A549 (cell line): ENCODE results near the gene VPS29. TPM values are rescaled to one million over a fixed set of nuclear protein-coding genes. Genes with fewer than 3 reads are reported as not detected.

Source experiments
- ATAC-seq, 2 experiments: fragments of 200-7000 bp in 1 of 2; fragments of >200 bp in 1 of 2; cut with Nextera tagmentation in 1 of 2; cut with Tn5 transposase in 1 of 2; 3 replicates each; pipeline versions ENCODE4 v1.8.0 to v1.9.1; 2018 to 2020; ENCODE audit warnings: mild to moderate bottlenecking in 1 of 2, moderate library complexity in 1 of 2
- CTCF ChIA-PET: fragments of 300-600 bp; sonication (Branson Sonifier 250); formaldehyde crosslinking; extraction: SDS; loops from one replicate; lab custom pipeline; 2021; ENCODE audit warnings: antibody characterized with exemption, inconsistent platforms; lab: Yijun Ruan, JAX
- POLR2A ChIA-PET: fragments of 350-600 bp; formaldehyde crosslinking; extraction: SDS; loops from one replicate; lab custom pipeline; 2021; ENCODE audit warnings: antibody characterized with exemption, inconsistent platforms; lab: Yijun Ruan, JAX
- DNase-seq, 2 experiments: peaks; one replicate each; pipeline versions ENCODE4 v3.0.0 to v3.0.0-alpha.2; 2011 to 2016; ENCODE audit warnings: low read depth in 1 of 2, low spot score in 1 of 2
- FAIRE-seq: peaks from 2 replicates; lab custom pipeline; 2011; peaks lifted over from hg19 to GRCh38; lab: Jason Lieb, UNC
- H3K27ac ChIP-seq, 2 experiments: fragments of >200 bp; sonication (Bioruptor Twin); formaldehyde crosslinking; 3 replicates each; pipeline ENCODE4 v1.5.1; 2016 to 2017
- H3K4me1 ChIP-seq: fragments of >200 bp; sonication (Bioruptor Twin); formaldehyde crosslinking; 3 replicates; pipeline ENCODE4 v1.6.1; 2016
- H3K4me2 ChIP-seq: fragments of >200 bp; sonication (Bioruptor Twin); formaldehyde crosslinking; 3 replicates; pipeline ENCODE4 v1.6.1; 2016
- H3K4me3 ChIP-seq: fragments of >200 bp; sonication (Bioruptor Twin); formaldehyde crosslinking; 3 replicates; pipeline ENCODE4 v1.5.1; 2016
- H3K9me3 ChIP-seq: fragments of >200 bp; sonication (Bioruptor Twin); formaldehyde crosslinking; 3 replicates; pipeline ENCODE4 v1.6.1; 2016
- EHF ChIP-seq: fragments of 250-450 bp; sonication (Bioruptor Pico); IDR thresholded peaks from 2 replicates; pipeline ENCODE4 v1.5.0; 2020; ENCODE audit warnings: mild to moderate bottlenecking
- ESRRA ChIP-seq: fragments of 150-350 bp; IDR thresholded peaks from 2 replicates; pipeline ENCODE4 v1.6.1; 2014; ENCODE audit warnings: mild to moderate bottlenecking, low read length, borderline replicate concordance
- FOSB ChIP-seq: fragments of 250-450 bp; sonication (Bioruptor Pico); IDR thresholded peaks from 2 replicates; pipeline ENCODE4 v1.5.0; 2020; ENCODE audit warnings: mild to moderate bottlenecking, moderate library complexity
- FOSL2 ChIP-seq, 2 experiments: fragments of 450-650 bp in 1 of 2; fragments of >200 bp in 1 of 2; sonication (Bioruptor Twin) in 1 of 2; formaldehyde crosslinking; IDR thresholded peaks; 2 replicates each; pipeline versions ENCODE4 v1.5.0 to v1.6.1; 2016 to 2020; ENCODE audit warnings: mild to moderate bottlenecking in 1 of 2, moderate library complexity in 1 of 2
- GATA3 ChIP-seq: IDR thresholded peaks from 2 replicates; pipeline ENCODE4 v1.6.1; 2012; ENCODE audit warnings: borderline replicate concordance
- HDAC2 ChIP-seq: fragments of 200-600 bp; sonication (generic); IDR thresholded peaks from 2 replicates; pipeline ENCODE4 v1.6.1; 2016
- HEYL ChIP-seq: fragments of 250-450 bp; sonication (Bioruptor Pico); IDR thresholded peaks from 2 replicates; pipeline ENCODE4 v1.8.0; 2021; ENCODE audit warnings: mild to moderate bottlenecking, moderate library complexity
- HOXA7 ChIP-seq: fragments of 250-450 bp; sonication (Bioruptor Pico); IDR thresholded peaks from 2 replicates; pipeline ENCODE4 v1.5.0; 2020; ENCODE audit warnings: mild to moderate bottlenecking, moderate library complexity
- HOXB5 ChIP-seq: fragments of 250-450 bp; sonication (Bioruptor Pico); IDR thresholded peaks from 2 replicates; pipeline ENCODE4 v1.5.0; 2020; ENCODE audit warnings: mild to moderate bottlenecking, moderate library complexity
- JUNB ChIP-seq: fragments of >200 bp; sonication (Bioruptor Twin); formaldehyde crosslinking; IDR thresholded peaks from 2 replicates; pipeline ENCODE4 v1.6.1; 2016
- MAFK ChIP-seq: fragments of 450-650 bp; IDR thresholded peaks from 2 replicates; pipeline ENCODE4 v1.6.1; 2014; ENCODE audit not compliant: partially characterized antibody
- MAZ ChIP-seq: fragments of 150-350 bp; IDR thresholded peaks from 2 replicates; pipeline ENCODE4 v1.6.1; 2014; ENCODE audit warnings: antibody characterized with exemption, low read depth, low read length, borderline replicate concordance
- NFE2L2 ChIP-seq: fragments of 150-350 bp; conservative IDR thresholded peaks from 2 replicates; pipeline ENCODE4 v1.6.1; 2014; ENCODE audit warnings: low read length
- NR3C1 ChIP-seq: fragments of >200 bp; sonication (Bioruptor Twin); formaldehyde crosslinking; IDR thresholded peaks from 3 replicates; pipeline ENCODE4 v1.6.1; 2017
- PHF8 ChIP-seq: fragments of 200-600 bp; sonication (generic); IDR thresholded peaks from 2 replicates; pipeline ENCODE4 v1.6.1; 2016; ENCODE audit warnings: low read depth, mild to moderate bottlenecking, antibody characterized with exemption, moderate library complexity, borderline replicate concordance
- POLR2A ChIP-seq: IDR thresholded peaks from 2 replicates; pipeline ENCODE4 v1.6.1; 2012; ENCODE audit warnings: mild to moderate bottlenecking, low read length
- SMC3 ChIP-seq: fragments of >200 bp; sonication (Bioruptor Twin); formaldehyde crosslinking; IDR thresholded peaks from 3 replicates; pipeline ENCODE4 v1.6.1; 2018; ENCODE audit warnings: inconsistent platforms
- TFCP2L1 ChIP-seq: fragments of 250-450 bp; sonication (Bioruptor Pico); IDR thresholded peaks from 2 replicates; pipeline ENCODE4 v1.5.0; 2021; ENCODE audit warnings: mild to moderate bottlenecking
- TP53 ChIP-seq: fragments of 250-450 bp; sonication (Bioruptor Pico); IDR thresholded peaks from 2 replicates; pipeline ENCODE4 v1.5.0; 2021; ENCODE audit warnings: mild to moderate bottlenecking, moderate library complexity
- ZNF302 ChIP-seq: fragments of 250-450 bp; sonication (Bioruptor Pico); IDR thresholded peaks from 2 replicates; pipeline ENCODE4 v1.9.0; 2021; ENCODE audit warnings: inconsistent platforms, mild to moderate bottlenecking, moderate library complexity
- ZSCAN20 ChIP-seq: fragments of 250-450 bp; sonication (Bioruptor Pico); IDR thresholded peaks from 2 replicates; pipeline ENCODE4 v1.8.0; 2022; ENCODE audit warnings: mild to moderate bottlenecking, moderate library complexity
- WGBS: methylation state at CpG from one replicate; pipeline ENCODE4 v1.1.6; 2017; ENCODE audit errors: missing lambda C conversion rate; 5-methylcytosine and 5-hydroxymethylcytosine counted together
- polyA plus RNA-seq, 4 experiments: library from polyadenylated mRNA; depleted of rRNA in 3 of 4; stranded (reverse); fragments of >200 nt; fragmentation: RNase III in 1 of 4; extraction: RNeasy Plus Mini Kit Qiagen cat#74134 plus additional on column Dnase treatment in 1 of 4; gene quantifications; 2 replicates in 3 of 4; 3 replicates in 1 of 4; pipeline ENCODE4 v1.2.3, GENCODE V29; 2011 to 2017
- TF ChIP-seq, protein P1 (sequence below): fragments of 250-450 bp; sonication (Bioruptor Pico); IDR thresholded peaks from 2 replicates; pipeline ENCODE4 v1.5.0; 2020; ENCODE audit warnings: low read depth, mild to moderate bottlenecking, moderate library complexity
- TF ChIP-seq, protein P2 (sequence below): fragments of 250-450 bp; sonication (Bioruptor Pico); IDR thresholded peaks from 2 replicates; pipeline ENCODE4 v1.5.0; 2021; ENCODE audit warnings: mild to moderate bottlenecking, moderate library complexity, borderline replicate concordance
- TF ChIP-seq, protein P3 (sequence below): fragments of >200 bp; sonication (Bioruptor Twin); formaldehyde crosslinking; IDR thresholded peaks from 3 replicates; pipeline ENCODE4 v1.5.1; 2016
- TF ChIP-seq, protein P4 (sequence below): IDR thresholded peaks from 2 replicates; pipeline ENCODE4 v1.6.1; 2012
- TF ChIP-seq, protein P5 (sequence below): fragments of >200 bp; sonication (Bioruptor Twin); formaldehyde crosslinking; IDR thresholded peaks from 3 replicates; pipeline ENCODE4 v1.6.1; 2016
- TF ChIP-seq, protein P6 (sequence below): fragments of 150-350 bp; IDR thresholded peaks from 2 replicates; pipeline ENCODE4 v1.6.1; 2014; ENCODE audit warnings: low read depth, mild to moderate bottlenecking, low read length
- TF ChIP-seq, protein P7 (sequence below): fragments of 450-650 bp; IDR thresholded peaks from 2 replicates; pipeline ENCODE4 v1.6.1; 2014; ENCODE audit warnings: antibody characterized with exemption

VPS29 gene
- polyA plus RNA-seq, 2 of the 4 experiments (the other 2 are of a cell fraction), result 183 to 230 TPM

DNA sequence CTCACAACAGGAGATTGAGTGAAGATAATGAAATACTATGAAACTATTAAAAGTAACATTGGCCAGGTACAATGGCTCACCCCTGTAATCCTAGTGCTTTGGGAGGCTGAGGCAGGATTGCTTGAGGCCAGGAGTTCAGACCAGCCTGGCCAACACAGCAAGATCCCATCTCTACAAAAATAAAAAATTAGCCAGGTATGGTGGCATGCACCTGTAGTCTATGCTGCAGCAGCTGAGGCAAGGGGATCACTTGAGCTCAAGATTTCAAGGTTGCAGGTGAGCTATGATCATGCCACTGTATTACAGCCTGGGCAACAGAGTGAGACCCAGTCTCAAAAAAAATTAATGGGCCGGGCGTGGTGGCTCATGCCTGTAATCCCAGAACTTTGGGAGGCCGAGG is 15.1 kb upstream of the VPS29 start:
- DNase-seq, result no peak
- CTCF ChIA-PET, result interaction anchor here (1.0 to 3.1 kb wide), 4 partner anchors 9 to 48 kb away, joined by 3 to 7 read pairs (median 4); partner anchors contain the start of gene FAM216A
- POLR2A ChIA-PET, result no interaction called here
- WGBS, result 58% methylated on average over 3 of the region's 3 CpGs
- H3K4me2 ChIP-seq, result no peak overlapping the region
- no peaks in the 10 kb centered on the region for H3K9me3 ChIP-seq
- TF ChIP-seq TFCP2L1 (CRISPR knock-in tag) (no peak), MAFK (no peak), GATA3 (no peak), MAZ (no peak), SMC3 (no peak), NFE2L2 (no peak), JUNB (no peak), ESRRA (no peak), PHF8 (no peak)
- TF ChIP-seq, protein P1, sequence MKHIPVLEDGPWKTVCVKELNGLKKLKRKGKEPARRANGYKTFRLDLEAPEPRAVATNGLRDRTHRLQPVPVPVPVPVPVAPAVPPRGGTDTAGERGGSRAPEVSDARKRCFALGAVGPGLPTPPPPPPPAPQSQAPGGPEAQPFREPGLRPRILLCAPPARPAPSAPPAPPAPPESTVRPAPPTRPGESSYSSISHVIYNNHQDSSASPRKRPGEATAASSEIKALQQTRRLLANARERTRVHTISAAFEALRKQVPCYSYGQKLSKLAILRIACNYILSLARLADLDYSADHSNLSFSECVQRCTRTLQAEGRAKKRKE (CRISPR knock-in tag), result no peak
- TF ChIP-seq, protein P2, sequence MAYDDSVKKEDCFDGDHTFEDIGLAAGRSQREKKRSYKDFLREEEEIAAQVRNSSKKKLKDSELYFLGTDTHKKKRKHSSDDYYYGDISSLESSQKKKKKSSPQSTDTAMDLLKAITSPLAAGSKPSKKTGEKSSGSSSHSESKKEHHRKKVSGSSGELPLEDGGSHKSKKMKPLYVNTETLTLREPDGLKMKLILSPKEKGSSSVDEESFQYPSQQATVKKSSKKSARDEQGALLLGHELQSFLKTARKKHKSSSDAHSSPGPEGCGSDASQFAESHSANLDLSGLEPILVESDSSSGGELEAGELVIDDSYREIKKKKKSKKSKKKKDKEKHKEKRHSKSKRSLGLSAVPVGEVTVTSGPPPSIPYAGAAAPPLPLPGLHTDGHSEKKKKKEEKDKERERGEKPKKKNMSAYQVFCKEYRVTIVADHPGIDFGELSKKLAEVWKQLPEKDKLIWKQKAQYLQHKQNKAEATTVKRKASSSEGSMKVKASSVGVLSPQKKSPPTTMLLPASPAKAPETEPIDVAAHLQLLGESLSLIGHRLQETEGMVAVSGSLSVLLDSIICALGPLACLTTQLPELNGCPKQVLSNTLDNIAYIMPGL (CRISPR knock-in tag), result no peak
- TF ChIP-seq, protein P3, sequence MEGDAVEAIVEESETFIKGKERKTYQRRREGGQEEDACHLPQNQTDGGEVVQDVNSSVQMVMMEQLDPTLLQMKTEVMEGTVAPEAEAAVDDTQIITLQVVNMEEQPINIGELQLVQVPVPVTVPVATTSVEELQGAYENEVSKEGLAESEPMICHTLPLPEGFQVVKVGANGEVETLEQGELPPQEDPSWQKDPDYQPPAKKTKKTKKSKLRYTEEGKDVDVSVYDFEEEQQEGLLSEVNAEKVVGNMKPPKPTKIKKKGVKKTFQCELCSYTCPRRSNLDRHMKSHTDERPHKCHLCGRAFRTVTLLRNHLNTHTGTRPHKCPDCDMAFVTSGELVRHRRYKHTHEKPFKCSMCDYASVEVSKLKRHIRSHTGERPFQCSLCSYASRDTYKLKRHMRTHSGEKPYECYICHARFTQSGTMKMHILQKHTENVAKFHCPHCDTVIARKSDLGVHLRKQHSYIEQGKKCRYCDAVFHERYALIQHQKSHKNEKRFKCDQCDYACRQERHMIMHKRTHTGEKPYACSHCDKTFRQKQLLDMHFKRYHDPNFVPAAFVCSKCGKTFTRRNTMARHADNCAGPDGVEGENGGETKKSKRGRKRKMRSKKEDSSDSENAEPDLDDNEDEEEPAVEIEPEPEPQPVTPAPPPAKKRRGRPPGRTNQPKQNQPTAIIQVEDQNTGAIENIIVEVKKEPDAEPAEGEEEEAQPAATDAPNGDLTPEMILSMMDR, result no peak
- TF ChIP-seq, protein P4, sequence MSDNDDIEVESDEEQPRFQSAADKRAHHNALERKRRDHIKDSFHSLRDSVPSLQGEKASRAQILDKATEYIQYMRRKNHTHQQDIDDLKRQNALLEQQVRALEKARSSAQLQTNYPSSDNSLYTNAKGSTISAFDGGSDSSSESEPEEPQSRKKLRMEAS, result no peak
- H3K4me1 ChIP-seq, result no peaks in the 10 kb centered on the region
- FAIRE-seq, result no peak
- no peak overlapping the region for H3K4me3 ChIP-seq
- H3K27ac ChIP-seq, result no peak overlapping the region
- no peak for ATAC-seq

DNA sequence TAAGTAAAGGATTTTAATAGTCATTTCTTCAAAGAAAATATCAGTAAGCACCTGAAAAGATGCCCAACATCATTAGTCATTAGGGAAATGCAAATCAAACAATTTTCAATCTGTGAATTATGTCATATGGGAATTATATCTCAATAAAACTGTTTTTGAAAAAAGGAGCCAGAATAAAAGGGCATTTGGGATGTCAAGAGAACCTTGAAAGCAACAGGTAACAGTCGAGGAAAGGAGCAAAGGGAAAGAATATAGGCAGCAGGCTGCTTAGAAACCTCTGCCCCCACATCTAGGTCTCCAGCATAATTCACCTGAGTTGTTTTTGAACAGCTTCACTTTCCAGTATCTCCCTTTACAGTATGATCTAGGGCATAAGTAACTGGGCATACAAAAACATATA is 12.5 kb upstream of the VPS29 start:
- FAIRE-seq, result no peak
- POLR2A ChIA-PET, result no interaction called here
- H3K4me2 ChIP-seq, result no peak overlapping the region

More for the DNA sequence above, 12.5 kb upstream of the VPS29 start:
- CTCF ChIA-PET, result interaction anchor here (1.1 to 10.1 kb wide), 6 partner anchors 25 to 529 kb away, joined by 3 to 184 read pairs (median 8); partner anchors contain the start of genes FAM216A and GPN3
- ATAC-seq (no peak), DNase-seq (no peak)
- H3K27ac ChIP-seq, result no peak overlapping the region
- no peak overlapping the region for H3K4me3 ChIP-seq
- TF ChIP-seq, protein P4, result no peak
- TF ChIP-seq JUNB, result no peak
- no peak for TF ChIP-seq GATA3
- no peak for TF ChIP-seq HOXA7 (CRISPR knock-in tag)
- TF ChIP-seq NFE2L2, result no peak
- no peak for TF ChIP-seq ZSCAN20 (CRISPR knock-in tag)
- TF ChIP-seq FOSB, result no peak
- no peak for TF ChIP-seq PHF8
- TF ChIP-seq, protein P5, sequence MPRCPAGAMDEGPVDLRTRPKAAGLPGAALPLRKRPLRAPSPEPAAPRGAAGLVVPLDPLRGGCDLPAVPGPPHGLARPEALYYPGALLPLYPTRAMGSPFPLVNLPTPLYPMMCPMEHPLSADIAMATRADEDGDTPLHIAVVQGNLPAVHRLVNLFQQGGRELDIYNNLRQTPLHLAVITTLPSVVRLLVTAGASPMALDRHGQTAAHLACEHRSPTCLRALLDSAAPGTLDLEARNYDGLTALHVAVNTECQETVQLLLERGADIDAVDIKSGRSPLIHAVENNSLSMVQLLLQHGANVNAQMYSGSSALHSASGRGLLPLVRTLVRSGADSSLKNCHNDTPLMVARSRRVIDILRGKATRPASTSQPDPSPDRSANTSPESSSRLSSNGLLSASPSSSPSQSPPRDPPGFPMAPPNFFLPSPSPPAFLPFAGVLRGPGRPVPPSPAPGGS, result no peak
- TF ChIP-seq HDAC2, result no peak
- TF ChIP-seq HOXB5 (CRISPR knock-in tag), result no peak
- no peak for TF ChIP-seq NR3C1
- TF ChIP-seq POLR2A, result no peak
- TF ChIP-seq, protein P6, sequence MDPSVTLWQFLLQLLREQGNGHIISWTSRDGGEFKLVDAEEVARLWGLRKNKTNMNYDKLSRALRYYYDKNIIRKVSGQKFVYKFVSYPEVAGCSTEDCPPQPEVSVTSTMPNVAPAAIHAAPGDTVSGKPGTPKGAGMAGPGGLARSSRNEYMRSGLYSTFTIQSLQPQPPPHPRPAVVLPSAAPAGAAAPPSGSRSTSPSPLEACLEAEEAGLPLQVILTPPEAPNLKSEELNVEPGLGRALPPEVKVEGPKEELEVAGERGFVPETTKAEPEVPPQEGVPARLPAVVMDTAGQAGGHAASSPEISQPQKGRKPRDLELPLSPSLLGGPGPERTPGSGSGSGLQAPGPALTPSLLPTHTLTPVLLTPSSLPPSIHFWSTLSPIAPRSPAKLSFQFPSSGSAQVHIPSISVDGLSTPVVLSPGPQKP, result no peak
- no peak for TF ChIP-seq EHF (CRISPR knock-in tag)
- TF ChIP-seq ZNF302, result no peak
- TF ChIP-seq HEYL, result no peak
- no peak for TF ChIP-seq TP53 (CRISPR knock-in tag)
- no peak for TF ChIP-seq FOSL2 (IDR thresholded peaks at IDR 0.05)
- no peak for TF ChIP-seq FOSL2 (CRISPR knock-in tag; IDR thresholded peaks at IDR 0.05)
- TF ChIP-seq, protein P7, sequence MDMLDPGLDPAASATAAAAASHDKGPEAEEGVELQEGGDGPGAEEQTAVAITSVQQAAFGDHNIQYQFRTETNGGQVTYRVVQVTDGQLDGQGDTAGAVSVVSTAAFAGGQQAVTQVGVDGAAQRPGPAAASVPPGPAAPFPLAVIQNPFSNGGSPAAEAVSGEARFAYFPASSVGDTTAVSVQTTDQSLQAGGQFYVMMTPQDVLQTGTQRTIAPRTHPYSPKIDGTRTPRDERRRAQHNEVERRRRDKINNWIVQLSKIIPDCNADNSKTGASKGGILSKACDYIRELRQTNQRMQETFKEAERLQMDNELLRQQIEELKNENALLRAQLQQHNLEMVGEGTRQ, result no peak
- H3K9me3 ChIP-seq, result no peaks in the 10 kb centered on the region
- 22% methylated on average over 1 of the region's 1 CpG for WGBS
- H3K4me1 ChIP-seq, result no peaks in the 10 kb centered on the region
